ENCODE data around the gene KLK7.

KLK7 gene

GRCh38 chr19:50928831-50929230 is 54.9 kb downstream of the KLK7 start:
- DNase-seq: no peak

Data from inflammatory macrophage (primary cell).